Fibroblast of skin of right biceps (primary cell): ENCODE data around the gene ADCY9.
"Not testable (repeated sequence)": the region's sequence is repeated elsewhere in the genome, so short reads cannot be mapped to it uniquely, and the experiment has no call there.

Experiments
- DNase-seq: peaks from one replicate; pipeline ENCODE4 v3.0.0-alpha.2; 2013

ADCY9 gene

DNA sequence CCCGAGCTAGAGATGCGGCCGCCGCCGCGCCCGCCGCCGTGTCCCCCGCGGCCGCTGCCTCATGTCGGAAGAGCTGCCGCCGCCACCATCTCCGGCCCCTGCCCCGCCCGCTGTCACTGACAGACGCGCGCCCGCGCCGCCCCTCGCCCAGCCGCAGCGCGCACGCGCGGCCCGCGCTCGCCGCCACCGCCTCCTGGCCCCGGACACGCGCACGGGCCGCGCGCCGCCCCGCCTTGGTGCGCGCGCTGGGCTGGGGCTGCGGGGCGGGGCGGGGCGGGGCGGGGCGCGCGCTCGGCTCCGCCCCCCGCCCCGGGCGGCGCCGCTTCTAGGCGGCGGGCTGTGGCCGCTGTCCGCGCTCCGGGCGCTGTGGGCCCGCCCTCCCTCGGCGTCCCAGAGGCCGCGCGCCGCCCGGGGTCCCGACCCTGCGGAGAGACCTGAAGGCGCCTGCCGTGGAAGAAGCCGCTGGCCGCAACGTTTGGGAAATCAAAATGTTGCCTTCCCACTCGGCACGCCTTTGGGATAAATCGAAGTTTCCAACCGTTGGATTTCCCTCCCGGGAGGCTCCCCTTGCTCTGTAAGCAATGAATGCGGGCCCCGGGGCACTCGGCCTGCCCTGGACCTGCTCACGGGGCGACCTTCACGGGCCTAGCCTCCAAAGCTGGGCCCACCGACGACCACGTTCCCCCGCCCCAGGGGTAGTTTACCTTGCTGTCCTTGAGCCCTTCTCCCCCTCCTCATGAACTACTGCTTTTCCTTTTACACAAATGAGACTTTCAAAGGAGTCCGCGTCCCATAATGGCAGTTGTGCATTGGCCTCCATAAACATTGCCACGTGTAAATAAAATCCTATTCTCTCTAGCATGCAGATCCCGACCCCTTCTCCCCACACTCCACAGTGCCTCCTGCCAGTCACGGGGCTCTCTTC, at the start of gene ADCY9:
TSS of gene ADCY9 (minus strand) at position 118 of the 925 bp plus-strand sequence. CDS start 1,000 bp downstream, outside the sequence.
- peak; percentile 87 for DNase-seq

DNA sequence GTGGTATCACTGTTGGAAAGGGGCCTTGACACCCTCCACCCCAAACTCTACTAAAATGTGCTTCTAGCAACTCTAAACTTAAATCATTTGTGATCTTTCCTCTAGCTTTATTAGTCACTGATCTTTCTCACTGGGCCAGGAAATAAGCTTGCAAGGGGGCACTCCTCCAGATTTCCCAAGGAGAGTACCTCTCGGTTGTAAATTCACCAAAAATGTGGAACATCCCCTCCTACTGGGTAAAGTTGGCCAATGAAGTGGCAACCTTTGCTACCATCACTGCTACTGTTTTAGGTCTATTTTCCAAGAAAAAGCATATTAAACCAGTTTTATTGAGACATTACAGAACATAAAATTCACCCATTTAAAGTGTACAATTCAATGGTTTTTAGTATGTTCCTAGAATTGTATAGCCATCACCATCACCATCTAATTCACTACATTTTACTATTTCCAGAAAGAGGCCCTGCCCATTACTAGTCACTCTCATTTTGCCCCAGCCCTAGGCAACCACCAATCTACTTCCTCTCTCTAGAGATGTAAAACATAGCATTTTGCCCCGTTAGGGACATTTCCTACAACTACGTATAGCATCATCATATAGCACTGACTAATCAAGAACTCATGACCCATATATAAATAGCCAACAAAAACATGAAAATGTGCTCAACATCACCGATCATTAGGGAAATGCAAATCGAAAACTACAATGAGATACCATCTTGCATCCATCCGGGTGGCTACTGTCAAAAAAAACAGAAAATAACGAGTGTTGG, 44.6 kb upstream of the ADCY9 start:
- peak; percentile 29 for DNase-seq

DNA sequence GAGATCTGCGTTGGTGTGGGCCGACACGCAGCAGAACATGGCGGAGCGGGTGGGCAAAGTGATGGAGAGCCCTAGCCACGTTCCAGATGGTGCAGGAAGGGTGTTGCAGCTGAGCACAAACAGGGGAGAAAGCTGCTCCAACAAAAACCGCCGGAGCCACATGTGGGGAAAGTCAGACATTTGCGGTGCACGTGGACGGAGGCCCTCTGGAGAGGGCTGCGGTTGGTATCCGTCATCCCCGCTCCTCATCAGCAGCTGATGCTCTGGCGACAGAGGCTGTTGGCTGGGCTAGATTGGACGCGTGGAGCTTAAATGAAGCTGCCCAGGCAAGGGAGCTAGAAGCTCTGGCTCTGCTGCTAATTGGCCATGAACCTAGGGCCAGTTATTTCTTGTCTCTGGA, 43.5 kb upstream of the ADCY9 start:
- DNase-seq = peak; percentile 45

DNA sequence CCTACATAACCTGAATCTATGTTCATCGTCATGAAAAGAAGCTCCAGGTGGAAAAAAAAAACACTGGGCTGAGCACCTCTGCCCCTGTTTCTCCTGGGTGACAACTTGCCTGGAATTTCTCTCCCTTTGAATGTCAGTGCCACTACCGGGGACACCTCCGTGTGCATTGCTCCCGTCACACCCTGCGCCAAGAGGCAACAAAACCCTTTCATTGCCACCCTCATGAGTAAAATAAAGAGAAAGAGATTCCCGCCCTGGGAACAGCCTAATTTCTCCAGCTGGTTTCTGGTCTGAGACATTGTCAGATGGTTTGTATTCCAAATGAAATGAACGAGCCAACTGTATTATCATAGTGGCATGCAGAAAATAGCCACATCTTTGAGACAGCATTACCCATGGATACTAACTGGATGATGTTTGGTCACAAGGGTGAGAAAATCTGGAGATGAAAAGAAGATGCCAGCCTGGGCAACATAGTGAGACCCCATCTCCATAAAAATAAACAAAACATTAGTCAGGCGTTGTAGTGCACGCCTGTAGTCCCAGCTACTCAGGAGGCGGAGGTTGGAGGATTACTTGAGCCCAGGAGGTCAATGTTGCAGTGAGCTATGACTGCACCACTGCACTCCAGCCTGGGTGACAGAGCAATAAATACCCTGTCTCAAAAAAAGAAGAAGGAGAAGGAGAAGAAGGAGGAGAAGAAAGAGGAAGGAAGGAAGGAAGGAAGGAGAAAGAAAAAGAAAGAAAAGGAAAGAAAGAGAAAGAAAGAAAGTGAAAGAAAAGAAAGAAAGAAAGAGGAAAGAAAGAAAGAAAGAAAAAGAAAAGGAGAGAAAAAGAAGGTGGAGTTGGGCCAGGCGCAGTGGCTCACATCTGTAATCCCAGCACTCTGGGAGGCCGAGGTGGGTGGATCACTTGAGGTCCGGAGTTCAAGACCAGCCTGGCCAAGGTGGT, 42.2 kb upstream of the ADCY9 start:
- no peak for DNase-seq

DNA sequence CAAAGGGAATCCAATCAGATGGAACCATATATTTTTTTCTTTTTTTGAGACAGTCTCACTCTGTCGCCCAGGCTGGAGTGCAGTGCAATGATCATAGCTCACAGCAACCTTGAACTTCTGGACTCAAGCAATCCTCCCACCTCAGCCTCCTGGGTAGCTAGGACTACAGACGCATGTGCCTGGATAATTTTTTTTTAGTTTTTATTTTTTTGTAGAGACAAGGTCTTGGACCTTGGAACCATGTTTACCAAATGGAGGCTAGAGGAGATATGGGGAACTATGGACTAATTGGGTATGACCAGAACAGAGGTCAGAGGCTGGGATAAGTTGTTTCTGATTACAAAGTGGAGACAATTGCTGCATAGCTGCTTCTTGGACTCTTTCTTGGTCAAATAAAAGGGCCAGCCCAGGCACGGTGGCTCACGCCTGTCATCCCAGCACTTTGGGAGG, 41.2 kb upstream of the ADCY9 start:
- no peak for DNase-seq

DNA sequence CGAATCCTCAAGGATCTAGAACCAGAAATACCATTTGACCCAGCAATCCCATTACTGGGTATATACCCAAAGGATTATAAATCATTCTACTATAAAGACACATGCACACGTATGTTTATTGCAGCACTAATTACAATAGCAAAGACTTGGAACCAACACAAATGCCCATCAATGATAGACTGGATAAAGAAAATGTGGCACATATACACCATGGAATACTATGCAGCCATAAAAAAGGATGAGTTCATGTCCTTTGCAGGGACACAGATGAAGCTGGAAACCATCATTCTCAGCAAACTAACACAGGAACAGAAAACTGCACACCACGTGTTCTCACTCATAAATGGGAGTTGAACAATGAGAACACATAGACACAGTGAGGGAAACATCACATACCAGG, 40.3 kb upstream of the ADCY9 start:
- not testable (repeated sequence) for DNase-seq

DNA sequence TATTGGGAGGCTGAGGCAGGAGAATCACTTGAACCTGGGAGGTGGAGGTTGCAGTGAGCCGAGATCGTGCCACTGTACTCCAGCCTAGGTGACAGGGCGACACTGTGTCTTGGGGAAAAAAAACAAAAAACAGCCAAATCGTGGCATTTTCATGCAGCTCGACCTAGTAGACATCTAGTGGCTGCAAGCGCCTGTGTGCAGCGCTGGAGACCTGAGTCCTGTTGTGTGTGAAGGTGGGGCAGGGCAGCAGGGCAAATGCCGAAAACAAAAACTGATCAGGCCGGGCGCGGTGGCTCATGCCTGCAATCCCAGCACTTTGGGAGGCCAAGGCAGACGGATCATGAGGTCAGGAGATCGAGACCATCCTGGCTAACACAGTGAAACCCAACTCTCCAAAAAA, 37.1 kb upstream of the ADCY9 start:
- DNase-seq = not testable (repeated sequence)

DNA sequence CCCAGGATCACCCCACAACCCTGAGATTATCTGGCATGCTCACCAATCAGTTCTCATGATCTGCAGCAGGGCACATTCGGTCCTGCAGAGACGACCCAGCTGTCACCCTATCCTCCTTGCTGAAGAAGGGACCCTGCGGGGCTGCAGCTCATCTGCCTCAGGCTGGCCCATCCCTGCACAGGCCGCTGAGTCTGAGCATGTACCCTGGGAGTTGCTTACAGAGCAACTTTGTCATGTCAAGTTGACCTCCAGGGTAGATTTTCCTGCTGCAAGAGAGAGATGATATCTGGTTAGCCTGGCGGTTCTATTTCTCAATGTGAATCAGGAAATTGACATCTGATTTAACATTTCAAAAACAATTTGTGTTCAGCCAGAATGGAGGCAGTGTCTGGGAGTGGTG, 36.0 kb upstream of the ADCY9 start:
- DNase-seq = no peak

DNA sequence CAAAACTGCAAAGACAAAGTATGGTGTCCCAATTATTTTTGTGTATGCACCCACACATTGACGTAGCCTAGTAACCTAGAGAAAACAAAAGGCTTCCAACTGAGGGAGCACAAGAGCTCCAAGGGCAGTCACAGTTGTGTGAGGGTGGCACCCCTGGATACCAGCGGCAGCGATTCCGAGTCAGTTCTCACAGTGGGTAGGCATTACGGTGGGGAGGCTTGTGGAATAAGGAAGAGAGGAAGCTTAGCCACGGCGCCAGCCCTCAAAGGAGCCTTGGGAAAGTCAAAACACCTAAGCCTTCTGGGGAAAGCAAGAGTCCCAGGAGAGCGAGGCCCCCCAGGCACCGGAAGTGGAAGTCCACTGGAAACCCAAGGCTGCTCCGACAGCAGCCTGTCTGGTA, 31.0 kb upstream of the ADCY9 start:
- no peak for DNase-seq

DNA sequence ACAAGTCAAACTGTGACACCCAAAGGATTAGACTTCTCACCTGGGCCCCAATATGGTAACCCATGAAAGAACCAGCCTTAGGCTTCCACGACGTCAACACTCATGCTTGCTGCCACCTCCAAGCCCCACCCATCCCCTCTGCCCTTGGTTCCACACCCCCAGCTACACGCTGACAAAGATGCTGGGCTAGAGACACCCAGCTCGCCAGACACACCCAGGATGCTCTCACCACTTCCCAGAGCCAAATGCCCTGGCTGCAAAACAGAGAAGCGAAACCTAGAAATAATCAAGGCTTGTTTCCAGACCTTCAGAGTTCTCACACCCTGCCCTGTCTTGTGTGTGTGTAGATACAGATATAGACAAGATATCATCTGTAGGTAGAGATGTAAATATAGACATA, 26.0 kb upstream of the ADCY9 start:
- no peak for DNase-seq

DNA sequence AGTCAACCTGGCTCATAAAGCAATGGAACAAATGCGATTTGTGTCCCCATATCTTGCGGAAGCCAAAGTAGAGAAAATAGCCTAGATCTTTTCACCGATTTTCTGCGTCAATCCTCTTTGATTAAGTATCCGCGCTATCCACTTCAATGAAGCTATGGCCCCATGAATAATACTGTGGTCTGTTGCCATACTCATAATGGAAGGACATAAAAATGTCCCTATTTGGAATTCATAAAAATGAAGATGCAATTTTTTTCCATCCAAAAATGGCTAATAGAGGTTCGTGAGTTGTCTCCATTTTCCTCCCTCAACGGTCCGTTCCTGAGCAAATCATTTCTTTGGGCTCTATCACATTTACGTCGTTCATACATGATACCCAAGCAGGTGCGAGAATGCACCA, 25.4 kb upstream of the ADCY9 start:
- DNase-seq = no peak

DNA sequence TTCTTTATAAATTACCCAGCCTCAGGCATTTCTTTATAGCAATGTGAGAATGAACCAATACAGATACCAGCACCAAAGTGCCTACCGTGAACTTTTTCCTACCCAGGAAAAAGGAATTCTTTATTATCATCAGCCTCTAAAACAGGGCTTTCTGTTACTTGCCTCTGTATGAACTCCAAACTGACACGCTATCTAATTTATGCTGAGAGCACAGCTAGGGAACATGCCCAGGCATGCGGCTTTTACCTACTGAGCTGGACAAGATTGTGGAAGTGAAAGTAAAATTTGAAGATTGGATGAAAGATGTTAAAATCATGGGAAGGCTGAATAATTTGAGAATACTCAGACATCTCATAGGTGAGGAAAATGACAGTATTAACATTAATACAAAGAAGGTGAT, 24.4 kb upstream of the ADCY9 start:
- DNase-seq = peak; percentile 31

DNA sequence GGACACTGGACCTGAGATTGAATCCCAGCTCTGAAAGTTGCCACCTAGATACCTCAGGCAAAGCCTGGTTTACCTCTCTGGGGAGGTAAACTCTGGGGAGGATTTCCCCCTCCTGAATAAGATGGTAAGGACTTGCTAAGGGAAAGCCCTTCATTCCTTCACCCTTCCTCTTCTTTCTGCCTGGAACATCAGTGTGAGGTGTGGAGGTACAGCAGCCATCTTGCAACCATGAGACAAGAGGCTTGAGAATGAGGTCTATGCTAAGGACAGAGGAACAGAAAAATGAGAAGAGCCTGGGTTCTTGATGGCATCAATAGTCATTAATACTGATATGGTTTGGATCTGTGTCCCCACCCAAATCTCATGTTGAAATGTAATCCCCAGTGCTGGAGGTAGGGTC, 23.7 kb upstream of the ADCY9 start:
- DNase-seq = no peak

DNA sequence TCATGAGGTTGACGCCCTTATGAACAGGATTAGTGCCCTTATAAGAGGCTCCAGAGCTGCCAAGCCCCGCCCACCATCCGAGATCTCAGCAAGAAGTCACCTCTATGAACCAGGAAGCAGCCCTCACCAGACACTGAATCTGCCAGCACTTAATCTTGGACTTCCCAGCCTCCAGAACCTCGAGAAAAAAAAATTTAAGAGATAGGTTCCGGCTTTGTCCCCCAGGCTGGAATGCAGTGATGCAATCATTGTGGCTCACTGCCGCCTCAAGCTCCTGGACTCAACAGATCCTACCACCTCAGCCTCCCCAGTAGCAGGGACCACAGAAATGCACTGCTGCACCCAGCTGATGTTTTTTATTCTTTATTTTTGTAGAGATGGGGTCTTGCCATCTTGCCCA, 22.5 kb upstream of the ADCY9 start:
- peak; percentile 20 for DNase-seq

DNA sequence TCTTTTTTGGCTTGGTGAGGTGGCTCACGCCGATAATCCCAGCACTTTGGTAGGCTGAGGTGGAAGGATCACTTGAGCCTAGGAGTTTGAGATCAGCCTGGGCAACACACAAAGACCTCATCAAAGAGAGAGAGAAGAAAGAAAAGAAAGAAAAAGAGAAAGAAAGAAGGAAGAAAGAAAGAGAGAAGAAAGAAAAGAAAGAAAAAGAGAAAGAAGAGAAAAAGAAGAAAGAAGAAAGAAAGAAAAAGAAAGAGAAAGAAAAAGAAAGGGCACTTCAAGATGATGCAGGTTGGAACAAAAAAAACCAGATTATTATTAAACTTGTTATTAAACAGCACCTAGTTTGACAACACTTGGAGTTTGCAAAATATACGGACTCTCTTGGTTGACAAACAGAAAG, 21.2 kb upstream of the ADCY9 start:
- DNase-seq = no peak

DNA sequence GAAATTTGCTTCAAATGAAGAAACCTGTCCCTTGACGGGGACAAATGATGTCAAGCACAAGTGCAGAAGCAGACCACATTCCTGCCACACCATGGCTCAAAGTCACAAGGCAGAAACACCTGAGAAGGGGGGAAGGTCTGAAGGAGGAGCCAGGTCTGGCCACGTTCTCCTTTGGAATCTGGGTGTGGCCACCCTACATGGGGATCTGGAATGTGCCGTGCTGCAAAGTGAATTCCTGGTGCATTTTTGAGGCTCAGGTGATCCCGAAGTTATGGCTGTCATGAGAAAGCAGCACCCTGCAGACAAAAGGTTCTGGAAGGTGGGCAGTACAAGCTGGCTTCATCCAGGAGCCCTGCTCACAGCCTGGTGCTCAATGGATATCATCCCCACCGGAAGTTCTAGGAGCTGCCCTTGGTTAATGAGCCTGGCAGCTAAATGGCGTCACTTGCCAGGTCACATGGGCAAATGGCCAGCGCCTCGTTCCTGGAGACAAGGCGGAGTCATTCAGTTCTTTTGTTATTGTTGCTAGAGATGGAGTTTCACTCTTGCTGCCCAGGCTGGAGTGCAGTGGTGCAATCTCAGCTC, 20.1 kb upstream of the ADCY9 start:
- no peak for DNase-seq

DNA sequence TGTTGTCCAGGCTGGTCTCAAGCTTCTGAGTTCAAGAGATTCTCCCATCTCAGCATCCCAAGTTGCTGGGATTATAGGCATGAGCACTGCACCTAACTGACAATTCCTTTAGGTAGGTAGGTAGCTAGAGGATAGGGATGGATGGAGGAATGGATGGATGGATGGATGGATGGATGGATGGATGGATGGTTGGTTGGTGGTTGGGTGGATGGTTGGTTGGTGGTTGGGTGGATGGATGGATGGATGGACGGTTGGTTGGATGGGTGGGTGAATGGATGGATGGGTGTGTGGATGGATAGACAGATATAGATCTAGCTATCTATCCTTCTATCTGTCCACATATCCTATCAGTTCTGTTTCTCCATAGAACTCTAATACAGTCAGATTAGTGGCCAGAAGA, 19.3 kb upstream of the ADCY9 start:
- DNase-seq = no peak

DNA sequence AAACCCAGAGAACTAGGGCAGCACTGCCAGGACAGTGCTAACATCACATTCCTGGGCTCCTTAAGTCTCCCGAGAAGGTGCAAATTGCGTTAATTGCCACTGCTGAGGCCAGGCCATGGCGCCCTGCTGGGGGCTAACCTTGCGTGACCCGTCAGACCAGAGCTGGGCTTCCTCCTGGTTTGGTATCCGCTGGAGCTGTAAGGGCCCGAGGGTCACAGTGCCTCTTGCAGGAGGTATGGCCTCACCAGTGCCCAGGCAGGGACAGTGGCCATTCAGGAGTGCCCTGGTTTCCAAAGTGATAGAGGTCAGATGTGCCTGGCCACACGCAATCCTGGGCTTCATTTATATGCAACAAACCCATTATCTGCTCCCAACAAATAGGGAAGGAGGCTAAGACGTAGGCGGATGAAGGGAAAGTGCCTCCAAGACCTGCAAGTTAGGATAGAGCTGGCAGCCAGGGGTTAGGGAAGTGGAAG, 17.7 kb upstream of the ADCY9 start:
- DNase-seq = no peak

DNA sequence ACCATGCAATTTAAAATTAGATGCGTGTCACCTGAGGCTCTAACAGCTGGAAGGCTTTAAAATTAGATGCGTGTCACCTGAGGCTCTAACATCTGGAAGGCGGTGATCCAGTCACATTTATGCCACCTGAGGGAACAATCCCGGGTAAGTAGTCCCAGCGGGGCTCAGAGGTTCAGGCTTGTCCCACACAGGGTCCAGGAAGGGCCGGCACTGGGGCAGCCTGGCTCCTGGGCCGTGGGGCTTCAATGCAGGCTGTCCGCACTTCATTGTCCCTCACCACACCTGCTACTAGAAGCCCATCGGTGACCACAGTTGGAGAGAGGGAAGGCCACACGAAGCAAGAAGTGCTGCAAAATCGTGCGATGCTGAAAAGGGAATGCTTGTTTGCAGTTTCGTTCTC, 15.4 kb upstream of the ADCY9 start:
- no peak for DNase-seq

DNA sequence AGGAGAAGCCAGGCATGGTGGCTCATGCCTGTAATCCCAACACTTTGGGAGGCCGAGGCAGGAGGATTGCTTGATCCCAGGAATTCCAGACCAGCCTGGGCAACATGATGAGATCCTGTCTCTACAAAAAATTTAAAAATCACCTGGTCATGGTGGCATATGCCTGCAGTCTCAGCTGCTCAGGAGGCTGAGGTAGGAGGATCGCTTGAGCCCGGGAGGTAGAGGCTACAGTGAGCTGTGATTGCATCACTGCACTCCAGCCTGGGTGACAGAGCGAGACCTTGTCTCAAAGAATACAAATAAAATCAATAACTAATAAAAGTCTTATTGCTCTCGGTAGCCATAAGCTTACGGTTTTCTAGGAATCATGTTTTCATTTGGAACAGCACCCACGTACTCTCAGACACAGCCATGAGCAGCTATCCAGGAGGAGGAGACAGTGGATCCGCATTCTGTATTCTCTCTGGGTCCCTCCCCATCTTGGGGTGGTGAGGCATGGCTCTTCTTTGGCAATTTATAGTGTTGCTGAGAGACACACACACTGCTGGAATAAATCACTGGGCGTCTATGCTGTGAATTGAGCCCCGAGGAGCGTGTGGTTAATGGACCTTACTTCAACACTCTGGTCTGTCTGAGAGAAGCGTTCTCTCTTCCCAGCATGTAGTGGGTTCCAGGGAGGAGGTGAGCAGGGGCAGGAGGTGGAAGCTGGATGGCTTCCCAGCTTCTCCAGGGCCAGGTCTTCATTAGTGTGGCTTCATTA, 8.5 kb upstream of the ADCY9 start:
- DNase-seq = no peak

DNA sequence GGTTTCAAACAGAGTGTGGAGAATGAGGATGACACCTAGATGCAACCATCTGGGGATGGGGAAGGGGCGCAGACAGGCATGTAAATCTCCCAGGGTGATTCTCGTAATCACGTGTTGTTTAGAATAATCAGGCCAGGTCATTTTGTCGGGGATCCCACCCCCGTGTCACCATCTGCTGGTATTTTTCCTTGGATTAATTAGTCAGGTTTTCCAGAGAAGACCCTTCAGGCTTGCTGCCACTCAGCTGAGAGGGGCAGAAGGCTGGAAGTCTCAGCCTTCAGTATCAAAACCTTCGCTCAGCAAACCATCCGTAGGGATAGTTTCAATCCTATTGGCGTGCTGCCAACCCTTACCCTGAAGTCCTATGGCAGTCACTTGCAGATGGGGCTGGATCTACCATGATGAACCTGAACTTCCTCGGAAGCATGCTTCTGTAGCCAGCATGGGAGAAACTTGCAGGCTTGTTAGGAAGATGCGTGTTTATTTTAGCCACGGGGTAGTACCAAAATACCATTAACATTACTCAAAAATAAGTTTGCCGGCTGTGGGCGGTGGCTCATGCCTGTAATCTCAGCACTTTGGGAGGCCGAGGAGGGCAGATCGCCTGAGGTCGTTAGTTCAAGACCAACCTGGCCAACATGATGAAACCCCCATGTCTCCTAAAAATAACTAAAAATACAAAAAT, 7.5 kb upstream of the ADCY9 start:
- peak; percentile 31 for DNase-seq
